Activated naive CD4-positive, alpha-beta T cell treated with anti-CD3 and anti-CD28 coated beads, Interleukin-2, amount 50 U/mL, for 16 hours (primary cell): ENCODE results near the gene IFIH1.

Experiments
- DNase-seq: peaks from one replicate; pipeline ENCODE4 v3.0.0-alpha.2; 2020

The IFIH1 gene

GRCh38 chr2:162256591-162256991 lies 61.9 kb downstream of the IFIH1 start:
- DNase-seq: no peak

- no peak for DNase-seq
These were observed 64.1 kb downstream of the IFIH1 start for GRCh38 chr2:162254236-162254871.

- no peak for DNase-seq
These were observed 65.0 kb downstream of the IFIH1 start for GRCh38 chr2:162253435-162253834.

GRCh38 chr2:162252153-162252552 lies 66.3 kb downstream of the IFIH1 start:
- DNase-seq: no peak

GRCh38 chr2:162245781-162246180 lies 72.7 kb downstream of the IFIH1 start:
- DNase-seq: no peak

- DNase-seq: no peak
These were observed 73.4 kb downstream of the IFIH1 start for GRCh38 chr2:162245061-162245460.

GRCh38 chr2:162244541-162245031 lies 73.9 kb downstream of the IFIH1 start:
- no peak for DNase-seq

GRCh38 chr2:162243715-162244114 lies 74.8 kb downstream of the IFIH1 start:
- no peak for DNase-seq

GRCh38 chr2:162243294-162243693 lies 75.2 kb downstream of the IFIH1 start, which contains the start of gene FAP:
TSS of gene FAP (minus strand) at chr2:162243445. CDS start at chr2:162243327, 118 bp downstream.
- no peak for DNase-seq

GRCh38 chr2:162242586-162243280 lies 75.8 kb downstream of the IFIH1 start:
- DNase-seq: no peak

GRCh38 chr2:162241571-162241970 lies 76.9 kb downstream of the IFIH1 start:
- DNase-seq: no peak

GRCh38 chr2:162234620-162235462 lies 83.6 kb downstream of the IFIH1 start:
- no peak for DNase-seq

GRCh38 chr2:162233197-162233596 lies 85.3 kb downstream of the IFIH1 start:
- no peak for DNase-seq

GRCh38 chr2:162232671-162233070 lies 85.8 kb downstream of the IFIH1 start:
- no peak for DNase-seq

- no peak for DNase-seq
These were observed 86.5 kb downstream of the IFIH1 start for GRCh38 chr2:162232027-162232426.

GRCh38 chr2:162230761-162231160 lies 87.7 kb downstream of the IFIH1 start:
- DNase-seq: no peak

GRCh38 chr2:162226836-162227235 lies 91.6 kb downstream of the IFIH1 start:
- DNase-seq: no peak

- DNase-seq: peak; percentile 46
These were observed 97.4 kb downstream of the IFIH1 start for GRCh38 chr2:162221064-162221463.

- DNase-seq: no peak
These were observed 98.1 kb downstream of the IFIH1 start for GRCh38 chr2:162220368-162220767.

GRCh38 chr2:162219426-162219825 lies 99.1 kb downstream of the IFIH1 start:
- DNase-seq: no peak

- no peak for DNase-seq
These were observed 100.9 kb downstream of the IFIH1 start for GRCh38 chr2:162217598-162217997.
